K562 (cell line): ENCODE measurements around the gene ASB6. TPM values are rescaled to one million over a fixed set of nuclear protein-coding genes. Genes with fewer than 3 reads are reported as not detected.

ENCODE experiments used
- GABPA ChIP-seq: fragments of 200-800 bp; sonication (Bioruptor generic); conservative IDR thresholded peaks from 2 replicates; pipeline ENCODE4 v1.6.1; 2016; ENCODE audit warnings: low read depth, missing genetic modification characterization, missing compliant biosample characterization
- KLF16 ChIP-seq: IDR thresholded peaks from 2 replicates; pipeline ENCODE4 v1.6.1; 2016; ENCODE audit warnings: antibody characterized with exemption
- MEIS2 ChIP-seq: fragments of 450-650 bp; IDR thresholded peaks from 2 replicates; pipeline ENCODE4 v1.6.1; 2014; ENCODE audit warnings: mild to moderate bottlenecking; ENCODE audit not compliant: partially characterized antibody
- RBBP5 ChIP-seq: fragments of 200-600 bp; sonication (generic); IDR thresholded peaks from 2 replicates; pipeline ENCODE4 v1.6.1; 2012; ENCODE audit warnings: borderline replicate concordance, mild to moderate bottlenecking, low read length, control low read depth, inconsistent platforms; ENCODE audit not compliant: insufficient read depth, poor library complexity, severe bottlenecking
- TEAD2 ChIP-seq: fragments of 450-650 bp; IDR thresholded peaks from 2 replicates; pipeline ENCODE4 v1.6.1; 2016; ENCODE audit warnings: missing genetic modification characterization, control low read depth, missing compliant biosample characterization
- ZNF143 ChIP-seq: sonication (generic); formaldehyde crosslinking; IDR thresholded peaks from 2 replicates; pipeline ENCODE4 v1.9.0; 2022; ENCODE audit warnings: mild to moderate bottlenecking, missing genetic modification reagents
- polyA plus RNA-seq, 8 experiments: library from polyadenylated mRNA; depleted of rRNA in 4 of 8; stranded (reverse) in 5 of 8; unstranded in 3 of 8; fragments of >200 nt; fragmentation: Nextera tagmentation in 2 of 8; fragmentation: Illumina TruSeq in 1 of 8; extraction: Ambion mirVana in 2 of 8; extraction: Trizol in 1 of 8; gene quantifications; 2 replicates each; pipeline versions ENCODE4 v1.2.1 to v1.2.3, GENCODE V29; 2011 to 2014; ENCODE audit warnings: inconsistent platforms in 1 of 8, missing spikeins in 1 of 8
- total RNA-seq, 7 experiments: library from RNA; depleted of rRNA in 6 of 7; stranded (reverse); fragments of >200 nt in 6 of 7; fragmentation: Illumina TruSeq in 2 of 7; extraction: Trizol in 2 of 7; gene quantifications; 2 replicates each; pipeline versions ENCODE4 v1.2.1 to v1.2.3, GENCODE V29; 2011 to 2021; ENCODE audit warnings: low replicate concordance in 1 of 7
- TF ChIP-seq, protein P1 (sequence below): fragments of 250-450 bp; sonication (Bioruptor Pico); IDR thresholded peaks from 2 replicates; pipeline ENCODE4 v1.8.0; 2022; ENCODE audit warnings: inconsistent platforms
- TF ChIP-seq, protein P2 (sequence below): fragments of 250-450 bp; sonication (Bioruptor Pico); IDR thresholded peaks from 2 replicates; pipeline ENCODE4 v1.5.0; 2021
- TF ChIP-seq, protein P3 (sequence below), 2 experiments: fragments of 450-650 bp in 1 of 2; IDR thresholded peaks; 2 replicates each; pipeline ENCODE4 v1.6.1; 2011 to 2017; ENCODE audit warnings: low read depth in 2 of 2, antibody characterized with exemption in 1 of 2, borderline replicate concordance in 1 of 2, low read length in 1 of 2, mild to moderate bottlenecking in 1 of 2, mixed read lengths in 1 of 2; ENCODE audit not compliant: control insufficient read depth in 1 of 2
- TF ChIP-seq, protein P4 (sequence below): fragments of 250-450 bp; sonication (Bioruptor Pico); IDR thresholded peaks from 2 replicates; pipeline ENCODE4 v1.4.0; 2020

ASB6 gene
- total and polyA plus RNA-seq, 9 of the 15 experiments (the other 6 are each of a cell fraction or from before 2014, with no cell fraction given), result 0.92 to 17.8 (median 11.3) TPM

DNA sequence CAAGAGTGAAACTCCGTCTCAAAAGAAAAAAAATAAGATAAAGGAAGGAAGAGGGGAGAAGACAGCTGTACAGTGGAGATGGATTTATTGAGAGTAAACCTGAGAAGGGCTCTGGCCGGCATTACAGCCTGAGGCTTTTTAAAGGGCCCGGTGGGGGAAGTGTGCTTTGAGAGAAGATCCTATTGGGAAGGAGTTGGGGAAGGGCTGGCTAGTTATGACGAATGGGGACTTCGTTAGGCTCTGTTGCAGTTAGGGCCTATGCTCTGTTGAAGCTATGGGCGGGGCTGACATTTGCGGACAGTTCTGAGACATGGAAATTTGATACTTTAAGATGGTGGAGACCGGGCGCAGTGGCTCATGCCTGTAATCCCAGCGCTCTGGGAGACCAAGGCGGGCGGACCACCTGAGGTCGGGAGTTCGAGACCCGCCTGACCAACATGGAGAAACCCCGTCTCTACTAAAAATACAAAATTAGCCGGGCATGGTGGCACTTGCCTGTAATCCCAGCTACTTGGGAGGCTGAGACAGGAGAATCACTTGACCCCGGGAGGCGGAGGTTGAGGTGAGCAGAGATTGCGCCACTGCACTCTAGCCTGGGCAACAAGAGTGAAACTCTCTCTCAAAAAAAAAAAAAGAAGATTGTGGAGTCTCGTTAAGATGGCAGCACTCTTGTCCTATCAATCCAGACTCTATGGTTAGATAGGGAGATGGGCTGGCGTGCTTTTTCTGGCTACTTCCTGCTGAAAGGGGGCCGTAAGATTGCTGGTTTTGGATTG, 54.3 kb downstream of the ASB6 start (continued):
- TF ChIP-seq, protein P1, sequence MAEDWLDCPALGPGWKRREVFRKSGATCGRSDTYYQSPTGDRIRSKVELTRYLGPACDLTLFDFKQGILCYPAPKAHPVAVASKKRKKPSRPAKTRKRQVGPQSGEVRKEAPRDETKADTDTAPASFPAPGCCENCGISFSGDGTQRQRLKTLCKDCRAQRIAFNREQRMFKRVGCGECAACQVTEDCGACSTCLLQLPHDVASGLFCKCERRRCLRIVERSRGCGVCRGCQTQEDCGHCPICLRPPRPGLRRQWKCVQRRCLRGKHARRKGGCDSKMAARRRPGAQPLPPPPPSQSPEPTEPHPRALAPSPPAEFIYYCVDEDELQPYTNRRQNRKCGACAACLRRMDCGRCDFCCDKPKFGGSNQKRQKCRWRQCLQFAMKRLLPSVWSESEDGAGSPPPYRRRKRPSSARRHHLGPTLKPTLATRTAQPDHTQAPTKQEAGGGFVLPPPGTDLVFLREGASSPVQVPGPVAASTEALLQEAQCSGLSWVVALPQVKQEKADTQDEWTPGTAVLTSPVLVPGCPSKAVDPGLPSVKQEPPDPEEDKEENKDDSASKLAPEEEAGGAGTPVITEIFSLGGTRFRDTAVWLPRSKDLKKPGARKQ, result no peak
- TF ChIP-seq, protein P2, sequence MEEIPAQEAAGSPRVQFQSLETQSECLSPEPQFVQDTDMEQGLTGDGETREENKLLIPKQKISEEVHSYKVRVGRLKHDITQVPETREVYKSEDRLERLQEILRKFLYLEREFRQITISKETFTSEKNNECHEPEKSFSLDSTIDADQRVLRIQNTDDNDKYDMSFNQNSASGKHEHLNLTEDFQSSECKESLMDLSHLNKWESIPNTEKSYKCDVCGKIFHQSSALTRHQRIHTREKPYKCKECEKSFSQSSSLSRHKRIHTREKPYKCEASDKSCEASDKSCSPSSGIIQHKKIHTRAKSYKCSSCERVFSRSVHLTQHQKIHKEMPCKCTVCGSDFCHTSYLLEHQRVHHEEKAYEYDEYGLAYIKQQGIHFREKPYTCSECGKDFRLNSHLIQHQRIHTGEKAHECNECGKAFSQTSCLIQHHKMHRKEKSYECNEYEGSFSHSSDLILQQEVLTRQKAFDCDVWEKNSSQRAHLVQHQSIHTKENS (CRISPR knock-in tag), result no peak
- peak; percentile 30; the same call in 1 of the 2 replicates for TF ChIP-seq GABPA (tag)
- TF ChIP-seq RBBP5, result no peak
- TF ChIP-seq, protein P3, sequence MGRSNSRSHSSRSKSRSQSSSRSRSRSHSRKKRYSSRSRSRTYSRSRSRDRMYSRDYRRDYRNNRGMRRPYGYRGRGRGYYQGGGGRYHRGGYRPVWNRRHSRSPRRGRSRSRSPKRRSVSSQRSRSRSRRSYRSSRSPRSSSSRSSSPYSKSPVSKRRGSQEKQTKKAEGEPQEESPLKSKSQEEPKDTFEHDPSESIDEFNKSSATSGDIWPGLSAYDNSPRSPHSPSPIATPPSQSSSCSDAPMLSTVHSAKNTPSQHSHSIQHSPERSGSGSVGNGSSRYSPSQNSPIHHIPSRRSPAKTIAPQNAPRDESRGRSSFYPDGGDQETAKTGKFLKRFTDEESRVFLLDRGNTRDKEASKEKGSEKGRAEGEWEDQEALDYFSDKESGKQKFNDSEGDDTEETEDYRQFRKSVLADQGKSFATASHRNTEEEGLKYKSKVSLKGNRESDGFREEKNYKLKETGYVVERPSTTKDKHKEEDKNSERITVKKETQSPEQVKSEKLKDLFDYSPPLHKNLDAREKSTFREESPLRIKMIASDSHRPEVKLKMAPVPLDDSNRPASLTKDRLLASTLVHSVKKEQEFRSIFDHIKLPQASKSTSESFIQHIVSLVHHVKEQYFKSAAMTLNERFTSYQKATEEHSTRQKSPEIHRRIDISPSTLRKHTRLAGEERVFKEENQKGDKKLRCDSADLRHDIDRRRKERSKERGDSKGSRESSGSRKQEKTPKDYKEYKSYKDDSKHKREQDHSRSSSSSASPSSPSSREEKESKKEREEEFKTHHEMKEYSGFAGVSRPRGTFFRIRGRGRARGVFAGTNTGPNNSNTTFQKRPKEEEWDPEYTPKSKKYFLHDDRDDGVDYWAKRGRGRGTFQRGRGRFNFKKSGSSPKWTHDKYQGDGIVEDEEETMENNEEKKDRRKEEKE (IDR thresholded peaks at IDR 0.05; ENCODE audit: borderline replicate concordance in 1 of 2, control insufficient read depth in 1 of 2, low read depth in 2 of 2, low read length in 1 of 2), result no peak
- 0 out of 2 replicates have a peak, but pooled peaks have one; percentile 19 for TF ChIP-seq ZNF143 (CRISPR knock-in tag)
- TF ChIP-seq TEAD2 (tag), result peak; percentile 70; the same call in 1 of the 2 replicates
- TF ChIP-seq, protein P4, sequence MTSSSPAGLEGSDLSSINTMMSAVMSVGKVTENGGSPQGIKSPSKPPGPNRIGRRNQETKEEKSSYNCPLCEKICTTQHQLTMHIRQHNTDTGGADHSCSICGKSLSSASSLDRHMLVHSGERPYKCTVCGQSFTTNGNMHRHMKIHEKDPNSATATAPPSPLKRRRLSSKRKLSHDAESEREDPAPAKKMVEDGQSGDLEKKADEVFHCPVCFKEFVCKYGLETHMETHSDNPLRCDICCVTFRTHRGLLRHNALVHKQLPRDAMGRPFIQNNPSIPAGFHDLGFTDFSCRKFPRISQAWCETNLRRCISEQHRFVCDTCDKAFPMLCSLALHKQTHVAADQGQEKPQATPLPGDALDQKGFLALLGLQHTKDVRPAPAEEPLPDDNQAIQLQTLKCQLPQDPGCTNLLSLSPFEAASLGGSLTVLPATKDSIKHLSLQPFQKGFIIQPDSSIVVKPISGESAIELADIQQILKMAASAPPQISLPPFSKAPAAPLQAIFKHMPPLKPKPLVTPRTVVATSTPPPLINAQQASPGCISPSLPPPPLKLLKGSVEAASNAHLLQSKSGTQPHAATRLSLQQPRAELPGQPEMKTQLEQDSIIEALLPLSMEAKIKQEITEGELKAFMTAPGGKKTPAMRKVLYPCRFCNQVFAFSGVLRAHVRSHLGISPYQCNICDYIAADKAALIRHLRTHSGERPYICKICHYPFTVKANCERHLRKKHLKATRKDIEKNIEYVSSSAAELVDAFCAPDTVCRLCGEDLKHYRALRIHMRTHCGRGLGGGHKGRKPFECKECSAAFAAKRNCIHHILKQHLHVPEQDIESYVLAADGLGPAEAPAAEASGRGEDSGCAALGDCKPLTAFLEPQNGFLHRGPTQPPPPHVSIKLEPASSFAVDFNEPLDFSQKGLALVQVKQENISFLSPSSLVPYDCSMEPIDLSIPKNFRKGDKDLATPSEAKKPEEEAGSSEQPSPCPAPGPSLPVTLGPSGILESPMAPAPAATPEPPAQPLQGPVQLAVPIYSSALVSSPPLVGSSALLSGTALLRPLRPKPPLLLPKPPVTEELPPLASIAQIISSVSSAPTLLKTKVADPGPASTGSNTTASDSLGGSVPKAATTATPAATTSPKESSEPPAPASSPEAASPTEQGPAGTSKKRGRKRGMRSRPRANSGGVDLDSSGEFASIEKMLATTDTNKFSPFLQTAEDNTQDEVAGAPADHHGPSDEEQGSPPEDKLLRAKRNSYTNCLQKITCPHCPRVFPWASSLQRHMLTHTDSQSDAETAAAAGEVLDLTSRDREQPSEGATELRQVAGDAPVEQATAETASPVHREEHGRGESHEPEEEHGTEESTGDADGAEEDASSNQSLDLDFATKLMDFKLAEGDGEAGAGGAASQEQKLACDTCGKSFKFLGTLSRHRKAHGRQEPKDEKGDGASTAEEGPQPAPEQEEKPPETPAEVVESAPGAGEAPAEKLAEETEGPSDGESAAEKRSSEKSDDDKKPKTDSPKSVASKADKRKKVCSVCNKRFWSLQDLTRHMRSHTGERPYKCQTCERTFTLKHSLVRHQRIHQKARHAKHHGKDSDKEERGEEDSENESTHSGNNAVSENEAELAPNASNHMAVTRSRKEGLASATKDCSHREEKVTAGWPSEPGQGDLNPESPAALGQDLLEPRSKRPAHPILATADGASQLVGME (CRISPR knock-in tag), result 0 out of 2 replicates have a peak, but pooled peaks have one; percentile 31
- TF ChIP-seq KLF16, result no peak
- peak; percentile 84 for TF ChIP-seq MEIS2
